ENCODE data around the gene ACTR10. TPM values are rescaled to one million over a fixed set of nuclear protein-coding genes. Genes with fewer than 3 reads are reported as not detected.
A peak's percentile ranks its signal among the peaks of the same experiment; 100 is the strongest.

Gene ACTR10
- total RNA-seq, 1 experiment from 2014 or later = 42.3 TPM

DNA sequence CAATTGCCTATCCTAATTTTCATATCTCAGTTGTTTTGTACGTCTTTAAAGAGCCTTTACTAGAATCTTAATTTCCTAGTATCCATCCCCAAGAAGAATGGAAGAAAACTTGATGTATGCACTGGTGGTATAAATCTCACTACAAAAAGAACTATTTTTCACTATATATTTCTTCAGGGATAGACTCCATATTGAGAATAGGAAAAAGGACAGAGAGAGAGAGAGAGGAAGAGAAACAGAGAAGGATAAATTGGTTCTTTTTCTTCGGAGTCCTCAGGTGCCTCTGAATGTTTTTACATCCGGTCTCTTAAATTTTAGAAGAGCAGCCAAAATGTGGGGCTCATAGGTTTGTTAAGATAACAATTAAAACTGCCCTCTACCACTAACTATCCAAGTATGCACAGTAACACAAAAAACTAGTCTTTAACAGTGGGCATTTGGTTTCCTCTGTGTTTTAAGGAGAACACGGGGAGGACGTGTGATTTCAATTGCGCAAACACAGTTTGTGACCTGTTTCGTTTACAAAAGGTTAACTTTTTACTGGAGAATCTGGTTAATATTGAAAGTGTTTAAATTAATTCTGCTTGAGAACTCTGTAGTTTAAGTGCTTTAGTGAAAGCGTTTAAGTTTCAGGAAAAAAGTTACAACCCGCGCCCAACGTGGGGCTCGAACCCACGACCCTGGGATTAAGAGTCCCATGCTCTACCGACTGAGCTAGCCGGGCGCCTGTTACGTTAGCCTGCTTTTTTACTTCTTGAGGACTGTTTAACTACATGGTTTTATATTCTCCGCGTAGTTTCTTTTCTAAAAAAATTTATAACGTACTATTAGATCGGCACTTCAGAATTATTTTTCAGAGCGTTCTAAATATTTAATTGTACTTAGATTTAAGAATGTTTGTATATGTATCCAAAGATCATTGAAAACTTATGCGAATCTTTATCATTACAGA lies 39.6 kb downstream of the ACTR10 start:
- no peak overlapping the region for H3K27ac Mint-ChIP-seq (ENCODE audit: unreplicated experiment)
- no peak overlapping the region for H3K4me3 Mint-ChIP-seq (ENCODE audit: low read depth, unreplicated experiment)
- no peaks in the 10 kb centered on the region for H3K9me3 Mint-ChIP-seq (ENCODE audit: low read depth, unreplicated experiment)
- BruUV-seq (replicated peaks) = no TSS peak
- DNase-seq = peak; percentile 74
- H3K4me1 Mint-ChIP-seq (ENCODE audit: low read depth, unreplicated experiment) = peaks cover 12% of the 10 kb centered on the region
- H3K36me3 Mint-ChIP-seq (ENCODE audit: insufficient read depth, unreplicated experiment) = peaks cover 13% of the 10 kb centered on the region
- intact Hi-C loops (cut with micrococcal nuclease; ENCODE audit: unreplicated experiment) = loop anchor here (5.0 to 10.0 kb wide), 3 partner anchors 43 to 135 kb away; partner anchors contain the start of gene ARID4A
- H3K27me3 Mint-ChIP-seq (ENCODE audit: unreplicated experiment) = no peaks in the 10 kb centered on the region
- CTCF ChIA-PET = interaction anchor here (0.6 kb wide), 1 partner anchor 53 kb away, joined by 3 read pairs; no protein-coding TSS in a partner anchor
- TF ChIP-seq, protein P1, sequence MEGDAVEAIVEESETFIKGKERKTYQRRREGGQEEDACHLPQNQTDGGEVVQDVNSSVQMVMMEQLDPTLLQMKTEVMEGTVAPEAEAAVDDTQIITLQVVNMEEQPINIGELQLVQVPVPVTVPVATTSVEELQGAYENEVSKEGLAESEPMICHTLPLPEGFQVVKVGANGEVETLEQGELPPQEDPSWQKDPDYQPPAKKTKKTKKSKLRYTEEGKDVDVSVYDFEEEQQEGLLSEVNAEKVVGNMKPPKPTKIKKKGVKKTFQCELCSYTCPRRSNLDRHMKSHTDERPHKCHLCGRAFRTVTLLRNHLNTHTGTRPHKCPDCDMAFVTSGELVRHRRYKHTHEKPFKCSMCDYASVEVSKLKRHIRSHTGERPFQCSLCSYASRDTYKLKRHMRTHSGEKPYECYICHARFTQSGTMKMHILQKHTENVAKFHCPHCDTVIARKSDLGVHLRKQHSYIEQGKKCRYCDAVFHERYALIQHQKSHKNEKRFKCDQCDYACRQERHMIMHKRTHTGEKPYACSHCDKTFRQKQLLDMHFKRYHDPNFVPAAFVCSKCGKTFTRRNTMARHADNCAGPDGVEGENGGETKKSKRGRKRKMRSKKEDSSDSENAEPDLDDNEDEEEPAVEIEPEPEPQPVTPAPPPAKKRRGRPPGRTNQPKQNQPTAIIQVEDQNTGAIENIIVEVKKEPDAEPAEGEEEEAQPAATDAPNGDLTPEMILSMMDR (IDR thresholded peaks at IDR 0.05; ENCODE audit: unreplicated experiment) = no peak

DNA sequence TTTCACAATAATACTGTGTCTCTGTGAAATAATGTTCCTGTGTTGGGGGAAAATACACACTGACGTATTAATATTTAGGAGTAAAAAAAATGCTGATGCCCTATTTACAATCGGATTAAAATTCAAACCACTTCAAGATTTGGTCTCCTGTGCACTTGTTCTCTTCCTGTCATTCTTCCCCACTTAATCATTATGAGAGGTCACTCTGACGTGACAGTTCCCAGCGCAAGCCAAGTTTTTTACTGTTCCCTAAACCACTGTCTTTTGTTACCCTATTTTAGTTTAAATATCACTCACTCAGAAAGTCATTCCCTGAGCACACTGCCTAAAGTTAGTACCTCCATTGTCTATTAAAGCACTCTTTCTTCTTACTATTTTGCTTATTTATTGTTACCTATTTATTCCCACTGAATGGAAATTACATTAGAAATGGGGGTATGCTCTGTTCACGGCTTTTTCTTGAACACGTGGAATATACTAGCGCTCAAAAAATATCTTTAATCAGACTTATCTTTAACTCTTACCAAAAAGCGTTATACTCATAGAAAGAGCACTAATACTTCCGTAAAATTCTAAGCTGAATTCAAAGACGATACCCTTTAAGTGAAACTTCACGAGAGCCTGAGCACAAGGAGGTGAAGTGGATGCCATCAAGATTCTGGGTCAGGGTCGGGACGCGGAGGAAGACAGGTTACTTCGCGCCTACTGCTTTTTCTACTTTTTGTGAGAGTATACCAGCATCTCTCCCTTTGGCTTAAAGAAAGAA lies 44.0 kb downstream of the ACTR10 start:
- Mint-ChIP-seq H3K4me1 (ENCODE audit: low read depth, unreplicated experiment) (peaks cover 31% of the 10 kb centered on the region), H3K4me3 (ENCODE audit: low read depth, unreplicated experiment) (peak overlapping the region; percentile 91), H3K27ac (ENCODE audit: unreplicated experiment) (peak overlapping the region; percentile 97), H3K27me3 (ENCODE audit: unreplicated experiment) (no peaks in the 10 kb centered on the region), H3K9me3 (ENCODE audit: low read depth, unreplicated experiment) (no peaks in the 10 kb centered on the region), H3K36me3 (ENCODE audit: insufficient read depth, unreplicated experiment) (peaks cover 50% of the 10 kb centered on the region)
- DNase-seq = no peak
- TF ChIP-seq, protein P1 (IDR thresholded peaks at IDR 0.05; ENCODE audit: unreplicated experiment) = no peak
- CTCF ChIA-PET = interaction anchor here (1.5 to 1.6 kb wide), 2 partner anchors 15 to 38 kb away, joined by 4 read pairs; no protein-coding TSS in a partner anchor
- intact Hi-C loops (cut with micrococcal nuclease; ENCODE audit: unreplicated experiment) = loop anchor here (5.0 kb wide), 2 partner anchors 38 to 53 kb away; partner anchors contain the start of gene ARID4A
- BruUV-seq (replicated peaks) = TSS peak; percentile 92

DNA sequence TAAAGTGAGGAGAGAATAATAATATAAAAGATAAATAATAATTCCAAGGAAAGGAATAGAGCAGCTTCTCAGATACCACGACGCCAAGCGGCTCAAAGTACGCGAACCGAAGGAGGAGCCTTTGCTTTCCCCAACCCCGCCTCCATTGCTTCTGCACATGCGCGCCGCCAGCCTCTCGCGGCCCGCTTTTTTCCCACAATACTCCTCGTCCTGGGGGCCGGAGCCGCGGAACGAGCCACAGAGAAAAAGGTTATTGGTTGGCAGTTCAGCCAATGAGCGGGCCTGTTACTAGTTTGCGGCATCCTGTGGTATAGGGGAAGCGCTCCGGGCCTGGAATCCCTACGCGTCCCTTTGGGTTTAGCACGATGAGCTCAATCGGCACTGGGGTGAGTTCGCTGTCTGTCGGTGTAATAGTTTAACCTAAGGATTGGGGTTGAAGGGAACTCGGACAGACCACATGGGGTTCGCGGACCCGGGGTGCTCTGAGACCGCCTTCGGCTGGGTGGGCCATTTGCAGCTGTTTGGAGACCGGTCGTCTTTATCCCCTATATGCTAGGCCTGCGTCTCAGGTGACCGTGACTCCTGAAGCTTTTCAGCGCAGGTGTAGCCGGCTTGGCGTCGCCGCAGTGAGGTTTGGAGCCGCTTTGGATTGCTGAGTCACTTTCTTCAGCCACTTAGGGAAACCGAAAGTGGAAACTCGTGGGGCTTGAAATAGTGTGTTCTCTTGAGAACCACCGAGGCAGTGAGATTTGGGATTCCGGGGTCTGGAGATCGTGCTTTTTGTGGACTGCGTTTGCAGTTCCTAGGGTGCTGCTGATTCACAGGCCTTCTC lies 44.8 kb downstream of the ACTR10 start, which contains the start of gene PSMA3:
Gene PSMA3 (plus strand): TSS at position 288 of the 832 bp plus-strand sequence. CDS start 78 bp downstream, at position 366.
- TF ChIP-seq, protein P1 (IDR thresholded peaks at IDR 0.05; ENCODE audit: unreplicated experiment) = no peak
- CTCF ChIA-PET = interaction anchor here (1.5 to 1.6 kb wide), 2 partner anchors 14 to 37 kb away, joined by 4 read pairs; no protein-coding TSS in a partner anchor
- H3K27me3 Mint-ChIP-seq (ENCODE audit: unreplicated experiment) = no peaks in the 10 kb centered on the region
- intact Hi-C loops (cut with micrococcal nuclease; ENCODE audit: unreplicated experiment) = loop anchor here (5.0 kb wide), 2 partner anchors 38 to 53 kb away; partner anchors contain the start of gene ARID4A
- peaks cover 31% of the 10 kb centered on the region for H3K4me1 Mint-ChIP-seq (ENCODE audit: low read depth, unreplicated experiment)
- peak; percentile 97 for DNase-seq
- peak within 1 kb of the TSS; percentile 97 for H3K27ac Mint-ChIP-seq (ENCODE audit: unreplicated experiment)
- TSS peak; percentile 72 for BruUV-seq (replicated peaks)
- H3K9me3 Mint-ChIP-seq (ENCODE audit: low read depth, unreplicated experiment) = no peaks in the 10 kb centered on the region
- H3K4me3 Mint-ChIP-seq (ENCODE audit: low read depth, unreplicated experiment) = peak within 1 kb of the TSS; percentile 91
- peaks cover 53% of the 10 kb centered on the region for H3K36me3 Mint-ChIP-seq (ENCODE audit: insufficient read depth, unreplicated experiment)
